ENCODE results near the gene SUSD4. TPM values are rescaled to one million over a fixed set of nuclear protein-coding genes. Genes with fewer than 3 reads are reported as not detected.

The SUSD4 gene
- total RNA-seq, 6 experiments from 2014 or later: 0.33 to 0.96 (median 0.70) TPM

GRCh38 chr1:223189903-223190724 is 173.9 kb downstream of the SUSD4 start:
- Mint-ChIP-seq H3K9me3 (no peaks in the 10 kb centered on the region), H3K4me1 (ENCODE audit: low read depth) (peaks cover 7% of the 10 kb centered on the region), H3K27ac (no peak overlapping the region), H3K36me3 (ENCODE audit: low read depth) (no peaks in the 10 kb centered on the region), H3K27me3 (ENCODE audit: insufficient read depth) (peaks cover 29% of the 10 kb centered on the region), H3K4me3 (no peak overlapping the region)
- TF ChIP-seq CTCF (IDR thresholded peaks at IDR 0.05): no peak
- DNase-seq: peak; percentile 8

DNA sequence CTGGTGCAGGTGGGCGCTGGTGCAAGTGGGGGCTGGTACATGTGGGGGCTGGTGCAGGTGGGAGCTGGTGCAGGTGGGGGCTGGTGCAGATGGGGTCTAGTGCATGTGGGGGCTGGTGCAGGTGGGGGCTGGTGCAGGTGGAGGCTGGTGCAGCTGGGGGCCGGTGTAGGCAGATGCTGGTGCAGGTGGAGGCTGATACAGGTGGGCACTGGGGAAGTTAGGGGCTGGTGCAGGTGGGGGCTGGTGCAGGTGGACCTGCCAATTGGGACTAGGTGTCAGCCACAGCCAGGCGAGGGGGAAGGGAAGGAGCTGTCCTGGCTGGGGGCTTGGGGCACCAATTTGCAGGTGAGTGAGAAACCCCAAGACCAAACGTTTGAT is 174.5 kb downstream of the SUSD4 start:
- DNase-seq: no peak
- peaks cover 25% of the 10 kb centered on the region for H3K27me3 Mint-ChIP-seq (ENCODE audit: insufficient read depth)
- no peaks in the 10 kb centered on the region for H3K9me3 Mint-ChIP-seq
- no peak overlapping the region for H3K27ac Mint-ChIP-seq
- H3K4me3 Mint-ChIP-seq: no peak overlapping the region
- no peak for TF ChIP-seq CTCF (IDR thresholded peaks at IDR 0.05)
- peaks cover 7% of the 10 kb centered on the region for H3K4me1 Mint-ChIP-seq (ENCODE audit: low read depth)
- H3K36me3 Mint-ChIP-seq (ENCODE audit: low read depth): no peaks in the 10 kb centered on the region

- peaks cover 21% of the 10 kb centered on the region for H3K27me3 Mint-ChIP-seq (ENCODE audit: insufficient read depth)
- peaks cover 7% of the 10 kb centered on the region for H3K4me1 Mint-ChIP-seq (ENCODE audit: low read depth)
- no peak overlapping the region for H3K27ac Mint-ChIP-seq
Measured at GRCh38 chr1:223188618-223189356, 175.2 kb downstream of the SUSD4 start.

GRCh38 chr1:223186800-223187199 is 177.2 kb downstream of the SUSD4 start:
- Mint-ChIP-seq H3K27ac (no peak overlapping the region), H3K36me3 (ENCODE audit: low read depth) (no peaks in the 10 kb centered on the region), H3K9me3 (no peaks in the 10 kb centered on the region), H3K4me1 (ENCODE audit: low read depth) (peaks cover 14% of the 10 kb centered on the region), H3K27me3 (ENCODE audit: insufficient read depth) (peaks cover 18% of the 10 kb centered on the region), H3K4me3 (no peak overlapping the region)
- DNase-seq: no peak
- TF ChIP-seq CTCF (IDR thresholded peaks at IDR 0.05): no peak

More at GRCh38 chr1:223188618-223189356, 175.2 kb downstream of the SUSD4 start:
- DNase-seq: no peak
- Mint-ChIP-seq H3K4me3 (no peak overlapping the region), H3K36me3 (ENCODE audit: low read depth) (no peaks in the 10 kb centered on the region), H3K9me3 (no peaks in the 10 kb centered on the region)
- no peak for TF ChIP-seq CTCF (IDR thresholded peaks at IDR 0.05)

- Mint-ChIP-seq H3K4me1 (ENCODE audit: low read depth) (peaks cover 10% of the 10 kb centered on the region; the same call in 1 of the 2 replicates), H3K9me3 (no peaks in the 10 kb centered on the region), H3K4me3 (no peak overlapping the region), H3K36me3 (ENCODE audit: low read depth) (no peaks in the 10 kb centered on the region), H3K27ac (no peak overlapping the region), H3K27me3 (ENCODE audit: insufficient read depth) (peaks cover 18% of the 10 kb centered on the region)
- no peak for TF ChIP-seq CTCF (IDR thresholded peaks at IDR 0.05)
- no peak for DNase-seq
Measured at GRCh38 chr1:223183268-223183862, 180.6 kb downstream of the SUSD4 start.
